HG02852 (cell line): ENCODE results near the gene FTSJ1.
"Not testable (repeated sequence)": the region's sequence is repeated elsewhere in the genome, so short reads cannot be mapped to it uniquely, and the experiment has no call there.

Source experiments
- ATAC-seq: cut with Tn5 transposase; IDR thresholded peaks from one replicate; pipeline ENCODE4 v1.9.1; 2021; ENCODE audit warnings: mild to moderate bottlenecking, moderate library complexity; ENCODE audit not compliant: unreplicated experiment

Gene FTSJ1

DNA sequence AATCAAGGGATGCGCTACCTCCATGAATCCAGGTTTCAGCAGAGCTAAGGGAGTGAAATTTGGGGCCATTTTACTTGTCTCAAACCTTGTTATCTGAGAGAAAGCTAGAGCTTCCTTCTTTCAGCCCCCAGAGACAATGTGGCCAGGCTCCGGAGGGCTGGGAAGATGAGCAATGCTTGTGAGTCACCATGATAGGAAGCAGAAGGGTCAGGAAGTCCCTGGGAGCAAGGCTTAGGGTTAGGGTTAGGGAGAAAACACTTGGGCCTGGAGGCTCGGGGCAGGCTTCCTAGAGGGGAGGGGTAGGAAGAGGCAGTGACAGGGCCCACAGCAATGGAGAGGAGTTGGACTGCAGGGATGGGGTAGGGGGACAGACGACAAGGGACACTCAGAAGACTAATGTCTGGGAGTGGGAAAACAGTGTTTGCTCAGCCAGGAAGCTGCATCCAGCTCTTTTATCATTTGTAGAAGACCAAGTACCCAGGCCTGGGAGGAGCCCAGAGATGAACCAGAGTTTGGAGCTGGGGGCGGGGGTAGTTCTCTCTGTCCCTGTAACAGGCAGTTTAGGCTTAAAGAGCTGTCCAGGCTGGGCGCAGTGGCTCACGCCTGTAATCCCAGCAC, 16.4 kb downstream of the FTSJ1 start:
- no peak for ATAC-seq

GRCh38 chrX:48493890-48494364, 17.9 kb downstream of the FTSJ1 start:
- ATAC-seq = no peak

GRCh38 chrX:48496660-48497059, 20.7 kb downstream of the FTSJ1 start:
- no peak for ATAC-seq

DNA sequence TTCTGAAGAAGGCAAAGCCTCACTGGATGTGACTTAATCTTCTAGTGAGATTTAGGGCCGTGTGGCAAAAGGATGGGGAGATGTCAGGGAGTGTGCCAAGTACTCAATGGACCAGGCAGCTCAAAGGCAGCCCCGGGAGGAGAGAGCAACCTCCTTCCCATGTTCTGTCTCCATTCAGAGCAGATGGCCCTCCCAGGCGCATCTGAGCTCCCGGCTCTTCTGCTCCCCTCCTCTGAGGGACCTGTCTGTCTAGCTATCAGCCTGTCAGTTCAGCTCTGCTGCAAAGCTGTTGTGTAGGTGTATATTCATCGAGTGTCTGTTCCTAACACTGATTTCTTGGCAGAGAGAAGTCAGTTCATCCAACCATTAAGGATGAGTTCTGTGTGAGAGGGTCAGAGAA, 21.9 kb downstream of the FTSJ1 start:
- ATAC-seq = no peak

- no peak for ATAC-seq
These were observed 22.4 kb downstream of the FTSJ1 start for GRCh38 chrX:48498374-48498809.

- ATAC-seq = no peak
These were observed 28.3 kb downstream of the FTSJ1 start for GRCh38 chrX:48504261-48504660.

DNA sequence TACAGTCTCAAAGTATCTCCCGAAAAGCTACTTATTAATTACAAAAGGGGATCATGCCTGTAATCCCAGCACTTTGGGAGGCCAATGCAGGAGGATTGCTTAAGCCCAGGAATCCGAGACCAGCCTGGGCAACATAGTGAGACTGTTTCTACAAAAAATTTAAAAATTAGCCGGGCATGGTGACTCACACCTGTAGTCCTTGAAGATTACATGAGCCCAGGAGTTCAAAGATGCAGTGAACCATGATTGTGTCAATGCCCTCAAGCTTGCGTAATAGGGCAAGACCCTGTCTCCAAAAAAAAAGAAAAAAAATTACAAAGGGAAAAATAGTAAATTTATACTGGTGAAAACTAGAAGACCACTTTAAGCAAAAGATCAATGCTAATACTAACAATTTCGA, 29.5 kb downstream of the FTSJ1 start:
- no peak for ATAC-seq

DNA sequence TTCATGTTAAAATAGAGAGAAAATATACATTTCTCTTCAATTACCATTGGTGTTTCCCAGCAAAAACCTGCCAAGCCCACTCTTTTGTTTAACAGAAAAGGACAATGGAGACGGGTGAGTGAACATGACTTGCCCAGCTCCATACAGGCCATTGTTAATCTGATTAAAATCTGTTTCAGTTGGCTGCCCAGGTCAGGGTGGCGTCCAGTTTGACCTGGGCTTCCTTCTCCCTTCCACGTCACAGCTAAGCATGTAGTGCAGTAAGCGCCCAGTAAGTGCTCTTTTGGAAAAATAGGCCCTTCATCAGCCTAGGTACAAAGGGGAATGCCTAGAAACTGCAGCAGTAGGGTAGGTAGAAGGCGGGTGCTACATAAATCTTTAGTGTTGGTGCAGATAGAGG, 31.2 kb downstream of the FTSJ1 start:
- no peak for ATAC-seq

GRCh38 chrX:48508400-48509244, 32.6 kb downstream of the FTSJ1 start, which contains the start of gene PORCN:
Gene PORCN (plus strand): TSS chrX:48508992. CDS start chrX:48509821, 829 bp downstream.
- peak; percentile 77 for ATAC-seq

DNA sequence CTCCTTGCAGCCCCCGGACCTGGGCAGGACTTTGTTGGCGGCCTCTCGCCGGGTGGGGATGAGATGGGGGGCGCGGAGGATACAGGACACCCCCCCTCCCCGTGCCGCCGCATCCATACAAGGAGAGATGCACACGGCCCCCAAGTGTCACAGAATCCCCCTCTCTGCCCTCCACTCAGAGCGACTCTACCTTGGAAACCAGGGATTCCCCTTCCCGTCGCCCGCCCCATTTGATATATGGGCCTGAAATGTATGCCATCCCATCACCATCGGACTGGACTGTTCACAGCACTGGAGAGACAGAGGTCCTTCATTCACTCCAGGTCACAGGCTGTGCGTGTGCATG, 33.2 kb downstream of the FTSJ1 start:
- peak; percentile 13 for ATAC-seq

- no peak for ATAC-seq
These were observed 33.6 kb downstream of the FTSJ1 start for GRCh38 chrX:48509619-48510018.

DNA sequence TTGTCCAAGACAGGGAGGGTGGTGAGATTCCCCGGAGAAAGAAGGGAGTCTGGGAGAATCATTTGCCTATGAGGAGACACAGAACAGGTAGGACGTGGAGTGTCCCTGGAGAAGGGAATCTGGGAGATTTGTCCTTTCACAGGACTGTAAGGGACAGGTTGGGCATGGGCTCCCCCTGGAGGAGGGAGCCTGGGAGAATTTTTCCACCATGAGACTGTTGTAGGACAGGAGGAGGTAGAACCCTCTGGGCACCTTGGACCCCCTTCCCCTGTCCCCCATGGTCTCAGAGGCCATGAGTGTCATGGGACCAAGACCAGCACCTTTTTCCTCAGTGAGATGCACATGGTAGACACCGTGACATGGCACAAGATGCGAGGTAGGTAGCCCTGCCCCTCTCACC, 35.6 kb downstream of the FTSJ1 start:
- no peak for ATAC-seq

GRCh38 chrX:48512371-48512935, 36.5 kb downstream of the FTSJ1 start:
- ATAC-seq = no peak

DNA sequence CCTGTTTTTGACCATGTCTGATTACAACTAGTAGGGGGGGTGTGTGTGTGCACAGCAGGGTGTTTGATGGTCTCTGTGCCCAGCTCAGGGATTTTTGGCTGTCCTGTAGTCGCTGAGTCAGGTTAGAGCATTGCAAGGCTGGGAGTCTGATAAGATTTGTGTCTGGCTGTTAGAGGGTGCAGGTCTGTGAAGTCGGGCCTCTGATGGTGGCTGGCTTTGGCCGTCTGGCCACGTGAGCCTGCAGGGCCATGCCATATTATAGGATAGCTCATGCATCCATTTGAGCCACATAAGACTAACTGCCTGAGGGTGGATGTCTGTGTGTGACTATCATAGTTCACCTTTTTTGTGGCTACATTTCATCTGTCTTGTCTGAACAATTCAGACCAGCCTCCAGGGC, 37.7 kb downstream of the FTSJ1 start:
- no peak for ATAC-seq

- no peak for ATAC-seq
These were observed 38.3 kb downstream of the FTSJ1 start for GRCh38 chrX:48514126-48514806.

GRCh38 chrX:48514868-48515460, 39.0 kb downstream of the FTSJ1 start:
- no peak for ATAC-seq

- ATAC-seq = no peak
These were observed 39.8 kb downstream of the FTSJ1 start for GRCh38 chrX:48515842-48516241.

- ATAC-seq = no peak
These were observed 40.3 kb downstream of the FTSJ1 start for GRCh38 chrX:48516285-48516684.

GRCh38 chrX:48516987-48517386, 41.0 kb downstream of the FTSJ1 start:
- ATAC-seq = no peak

GRCh38 chrX:48519481-48519880, 43.5 kb downstream of the FTSJ1 start:
- ATAC-seq = not testable (repeated sequence)

DNA sequence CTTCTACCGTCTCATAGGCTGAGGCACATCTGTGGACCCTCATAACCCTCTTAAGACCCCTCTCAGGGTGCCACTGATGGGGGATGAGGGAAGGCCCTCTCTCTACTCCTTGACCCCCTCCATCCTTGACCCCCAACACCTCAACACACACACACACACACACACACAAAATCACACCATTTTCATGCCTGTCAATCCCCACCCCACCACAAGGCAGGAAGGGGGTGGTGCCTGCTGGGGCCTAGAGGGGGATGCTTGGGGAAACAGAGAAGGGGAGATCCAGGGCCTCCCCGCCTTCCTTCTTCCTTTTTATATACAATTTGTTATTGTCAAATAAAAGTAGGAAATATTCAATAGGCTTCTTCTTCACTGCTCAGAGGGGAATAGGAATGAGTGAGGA, 44.5 kb downstream of the FTSJ1 start:
- no peak for ATAC-seq
